Panc1 (cell line): ENCODE data around the gene PPP1R16B. TPM values are rescaled to one million over a fixed set of nuclear protein-coding genes. Genes with fewer than 3 reads are reported as not detected.

ENCODE experiments used
- ATAC-seq: fragments of 200-7000 bp; cut with Tn5 transposase; 2 replicates; pipeline ENCODE4 v1.9.1; 2020; ENCODE audit warnings: mild to moderate bottlenecking, moderate library complexity
- BruUV-seq: library from RNA; stranded (reverse); fragments of 400-500 nt; replicated peaks from 2 replicates; lab custom pipeline; 2021; lab: Mats Ljungman, UMichigan
- CTCF ChIA-PET: fragments of 300-600 bp; sonication (Branson Sonifier 250); formaldehyde crosslinking; loops from one replicate; lab custom pipeline; 2022; ENCODE audit warnings: antibody characterized with exemption; lab: Charles Lee
- POLR2A ChIA-PET: fragments of 300-600 bp; sonication (Branson Sonifier 250); formaldehyde crosslinking; loops from one replicate; lab custom pipeline; 2022; ENCODE audit warnings: antibody characterized with exemption; lab: Charles Lee
- DNase-seq: peaks from one replicate; pipeline ENCODE4 v3.0.0-alpha.2; 2010; ENCODE audit warnings: low read depth, low spot score
- H3K27ac ChIP-seq: 2 replicates; pipeline ENCODE4 v1.5.1; 2011; ENCODE audit warnings: mild to moderate bottlenecking, low read length, inconsistent platforms
- H3K27me3 ChIP-seq: fragments of 200-500 bp; sonication (Bioruptor generic); 2 replicates; pipeline ENCODE4 v1.6.0; 2014; ENCODE audit warnings: low read length, inconsistent platforms; ENCODE audit not compliant: control insufficient read depth, insufficient read depth
- H3K36me3 ChIP-seq: fragments of 200-500 bp; sonication (Bioruptor generic); 2 replicates; pipeline ENCODE4 v1.5.1; 2014; ENCODE audit warnings: inconsistent platforms, mild to moderate bottlenecking, low read length, moderate library complexity; ENCODE audit not compliant: control insufficient read depth, insufficient read depth
- H3K4me1 ChIP-seq: 2 replicates; pipeline ENCODE4 v1.5.1; 2011; ENCODE audit warnings: inconsistent platforms, mild to moderate bottlenecking, low read length, moderate library complexity; ENCODE audit not compliant: control insufficient read depth, insufficient read depth
- H3K4me3 ChIP-seq, 2 experiments: 2 replicates each; pipeline ENCODE4 v1.5.1; 2011 to 2012; ENCODE audit warnings: low read depth in 2 of 2, low read length in 2 of 2, mild to moderate bottlenecking in 2 of 2, inconsistent platforms in 1 of 2, moderate library complexity in 1 of 2
- H3K9me3 ChIP-seq: fragments of 200-500 bp; sonication (Bioruptor generic); 2 replicates; pipeline ENCODE4 v1.5.1; 2014; ENCODE audit warnings: low read depth, mild to moderate bottlenecking, inconsistent platforms, low read length, moderate library complexity; ENCODE audit not compliant: control insufficient read depth, insufficient read depth
- POLR2AphosphoS5 ChIP-seq: IDR thresholded peaks from 2 replicates; pipeline ENCODE4 v1.6.1; 2012; ENCODE audit warnings: mild to moderate bottlenecking, low read depth, low read length, moderate library complexity
- REST ChIP-seq, 2 experiments: IDR thresholded peaks; 2 replicates each; pipeline ENCODE4 v1.6.1; 2011 to 2012; ENCODE audit warnings: low read depth in 2 of 2, control low read depth in 1 of 2, low read length in 1 of 2, mild to moderate bottlenecking in 1 of 2, moderate library complexity in 1 of 2; ENCODE audit not compliant: insufficient read depth in 1 of 2
- SIN3A ChIP-seq: IDR thresholded peaks from 2 replicates; pipeline ENCODE4 v1.6.1; 2012; ENCODE audit warnings: low read depth, mild to moderate bottlenecking, low read length, moderate library complexity, borderline replicate concordance; ENCODE audit not compliant: insufficient read depth
- TCF7L2 ChIP-seq: IDR thresholded peaks from 2 replicates; pipeline ENCODE4 v1.6.1; 2011; ENCODE audit warnings: mild to moderate bottlenecking, low read depth, low read length, inconsistent platforms
- in situ Hi-C: cut with HindIII; loops from 2 replicates; pipeline ENCODE4 v1.10.0; 2016; ENCODE audit warnings: low sequenced_read_pairs, low pct_unique_long_range_greater_than_20kb
- intact Hi-C: fragments of 100-400 bp; cut with micrococcal nuclease; formaldehyde crosslinking; loops from one replicate; pipeline ENCODE4 v1.10.0; 2022; ENCODE audit not compliant: unreplicated experiment
- total RNA-seq: library from RNA; stranded (reverse); gene quantifications from one replicate; pipeline ENCODE4 v1.2.1, GENCODE V29; 2021; ENCODE audit not compliant: unreplicated experiment
- TF ChIP-seq, protein P1 (sequence below): fragments of 450-650 bp; IDR thresholded peaks from 2 replicates; pipeline ENCODE4 v1.5.1; 2017; ENCODE audit warnings: mild to moderate bottlenecking

The PPP1R16B gene
- total RNA-seq, 1 experiment from 2014 or later: 0.92 TPM

DNA sequence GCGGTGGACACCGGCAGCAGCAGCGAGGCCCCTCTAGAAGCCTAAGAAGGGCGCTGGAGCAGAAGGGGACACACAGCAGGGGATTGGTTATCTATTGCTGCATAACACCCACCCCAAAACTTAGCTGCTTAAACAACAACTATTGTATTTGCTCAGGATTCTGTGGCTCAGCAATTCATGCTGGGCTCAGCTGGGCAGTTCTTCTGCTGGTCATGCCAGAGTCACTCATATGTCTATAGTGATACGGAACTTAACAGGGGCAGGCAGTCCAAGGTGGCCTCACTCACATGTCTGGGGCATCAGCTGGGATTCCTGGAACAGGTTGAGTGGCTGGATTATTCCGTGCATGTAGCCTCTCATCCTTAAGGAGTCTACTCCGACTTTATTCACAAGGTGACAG, 17.6 kb upstream of the PPP1R16B start:
- intact Hi-C loops (no loop called here), in situ Hi-C loops (no loop called here)
- Histone ChIP-seq H3K36me3 (no peaks in the 10 kb centered on the region), H3K27ac (no peak overlapping the region), H3K4me3 (no peak overlapping the region), H3K9me3 (no peaks in the 10 kb centered on the region), H3K27me3 (no peaks in the 10 kb centered on the region), H3K4me1 (no peaks in the 10 kb centered on the region)
- ChIA-PET POLR2A (no interaction called here), CTCF (no interaction called here)
- DNase-seq (no peak), ATAC-seq (no peak)
- BruUV-seq: no TSS peak
- TF ChIP-seq REST (IDR thresholded peaks at IDR 0.05; ENCODE audit: insufficient read depth in 1 of 2, low read depth in 2 of 2, low read length in 1 of 2) (no peak), SIN3A (no peak), POLR2AphosphoS5 (no peak), TCF7L2 (no peak)
- TF ChIP-seq, protein P1, sequence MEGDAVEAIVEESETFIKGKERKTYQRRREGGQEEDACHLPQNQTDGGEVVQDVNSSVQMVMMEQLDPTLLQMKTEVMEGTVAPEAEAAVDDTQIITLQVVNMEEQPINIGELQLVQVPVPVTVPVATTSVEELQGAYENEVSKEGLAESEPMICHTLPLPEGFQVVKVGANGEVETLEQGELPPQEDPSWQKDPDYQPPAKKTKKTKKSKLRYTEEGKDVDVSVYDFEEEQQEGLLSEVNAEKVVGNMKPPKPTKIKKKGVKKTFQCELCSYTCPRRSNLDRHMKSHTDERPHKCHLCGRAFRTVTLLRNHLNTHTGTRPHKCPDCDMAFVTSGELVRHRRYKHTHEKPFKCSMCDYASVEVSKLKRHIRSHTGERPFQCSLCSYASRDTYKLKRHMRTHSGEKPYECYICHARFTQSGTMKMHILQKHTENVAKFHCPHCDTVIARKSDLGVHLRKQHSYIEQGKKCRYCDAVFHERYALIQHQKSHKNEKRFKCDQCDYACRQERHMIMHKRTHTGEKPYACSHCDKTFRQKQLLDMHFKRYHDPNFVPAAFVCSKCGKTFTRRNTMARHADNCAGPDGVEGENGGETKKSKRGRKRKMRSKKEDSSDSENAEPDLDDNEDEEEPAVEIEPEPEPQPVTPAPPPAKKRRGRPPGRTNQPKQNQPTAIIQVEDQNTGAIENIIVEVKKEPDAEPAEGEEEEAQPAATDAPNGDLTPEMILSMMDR: no peak

DNA sequence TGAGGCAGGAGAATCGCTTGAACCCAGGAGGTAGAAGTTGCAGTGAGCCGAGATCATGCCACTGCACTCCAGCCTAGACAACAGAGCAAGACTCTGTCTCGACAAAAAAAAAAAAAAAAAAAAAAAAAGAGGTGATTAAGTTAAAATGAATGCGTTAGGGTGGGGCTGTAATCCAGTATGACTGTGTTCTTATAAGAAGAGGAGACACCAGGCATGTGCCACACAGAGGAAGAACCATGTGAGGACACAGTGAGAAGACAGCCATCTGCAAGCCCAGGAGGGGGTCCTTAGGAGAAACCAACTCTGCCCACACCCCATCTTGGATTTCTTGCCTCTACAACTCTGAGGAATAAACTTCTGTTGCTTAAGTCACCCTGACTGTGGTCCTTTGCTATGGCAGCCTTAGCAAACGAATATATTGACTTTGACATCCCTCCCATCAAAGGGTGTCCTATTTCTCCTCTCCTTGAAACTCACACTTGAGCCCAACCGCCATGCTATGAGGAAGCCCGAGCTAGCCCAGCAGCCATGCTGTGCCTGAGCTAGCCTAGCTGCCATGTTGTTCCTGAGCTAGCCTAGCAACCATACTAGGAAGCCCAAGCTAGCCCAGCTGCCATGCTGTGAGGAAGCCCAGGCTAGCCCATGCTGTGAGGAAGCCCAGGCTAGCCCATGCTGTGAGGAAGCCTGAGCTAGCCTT, 15.8 kb upstream of the PPP1R16B start:
- intact Hi-C loops: no loop called here
- no peaks in the 10 kb centered on the region for H3K36me3 ChIP-seq
- no peak overlapping the region for H3K27ac ChIP-seq
- no peaks in the 10 kb centered on the region for H3K9me3 ChIP-seq
- CTCF ChIA-PET: no interaction called here
- ATAC-seq (peak; percentile 37; the same call in 1 of the 2 replicates), DNase-seq (no peak)
- TF ChIP-seq REST (IDR thresholded peaks at IDR 0.05; ENCODE audit: insufficient read depth in 1 of 2, low read depth in 2 of 2, low read length in 1 of 2) (no peak), SIN3A (no peak), TCF7L2 (no peak), POLR2AphosphoS5 (no peak)
- TF ChIP-seq, protein P1: no peak
- POLR2A ChIA-PET: interaction anchor here (0.7 kb wide), 1 partner anchor 261 kb away, joined by 3 read pairs; no protein-coding TSS in a partner anchor
- no TSS peak for BruUV-seq
- no peaks in the 10 kb centered on the region for H3K4me1 ChIP-seq
- no peaks in the 10 kb centered on the region for H3K27me3 ChIP-seq
- no peak overlapping the region for H3K4me3 ChIP-seq
- in situ Hi-C loops: no loop called here
